ENCODE measurements around the gene HSPA1A.

- TF ChIP-seq JAZF1 (CRISPR knock-in tag; IDR thresholded peaks at IDR 0.05): no peak
- TF ChIP-seq CBFB (CRISPR knock-in tag; IDR thresholded peaks at IDR 0.05; ENCODE audit: low read depth): no peak
- TF ChIP-seq IRF2 (CRISPR knock-in tag; IDR thresholded peaks at IDR 0.05; ENCODE audit: borderline replicate concordance, low read depth): no peak
- no peak for TF ChIP-seq ZMAT4 (CRISPR knock-in tag; IDR thresholded peaks at IDR 0.05)
- TF ChIP-seq TP53 (CRISPR knock-in tag; IDR thresholded peaks at IDR 0.05): no peak
- TF ChIP-seq TEAD1 (CRISPR knock-in tag; IDR thresholded peaks at IDR 0.05): no peak
- no peak for TF ChIP-seq CTCF (IDR thresholded peaks at IDR 0.05)
- no peak for TF ChIP-seq ZNF138 (CRISPR knock-in tag; conservative IDR thresholded peaks at IDR 0.05)
- no peak for TF ChIP-seq ZNF317 (CRISPR knock-in tag; IDR thresholded peaks at IDR 0.05; ENCODE audit: borderline replicate concordance, low read depth)
Observed at GRCh38 chr6:31768363-31769257, 46.7 kb upstream of the HSPA1A start.

Measured in WTC11 (cell line).